ENCODE data around the gene WAC. TPM values are rescaled to one million over a fixed set of nuclear protein-coding genes. Genes with fewer than 3 reads are reported as not detected.

Gene WAC
- total and polyA plus RNA-seq, 9 of the 15 experiments (the other 6 are each of a cell fraction or from before 2014, with no cell fraction given) = 24.8 to 123 (median 78.2) TPM

- no peak overlapping the region for H3K4me3 ChIP-seq
- BruUV-seq (replicated peaks) = TSS peak; percentile 12
- H4K20me1 ChIP-seq (replicated peaks; ENCODE audit: control insufficient read depth, insufficient read depth, low read length) = peaks cover 10% of the 10 kb centered on the region; the same call in 1 of the 2 replicates
- H3K4me1 ChIP-seq (replicated peaks in 1 of 2; ENCODE audit: control insufficient read depth in 2 of 2, insufficient read depth in 2 of 2, low read length in 2 of 2) = no peaks in the 10 kb centered on the region; a peak in 1 of 5 replicates
- DNase-seq (ENCODE audit: extremely low read depth in 1 of 4, low spot score in 3 of 4) = no peak
- no peak; the same call in 2 of the 3 replicates for ATAC-seq
- no peaks in the 10 kb centered on the region for H3K9me3 ChIP-seq (replicated peaks; ENCODE audit: control insufficient read depth, insufficient read depth, low read depth, low read length)
- H3K4me2 ChIP-seq (ENCODE audit: insufficient read depth, low read length) = no peak overlapping the region
- no peaks in the 10 kb centered on the region for H3K27me3 ChIP-seq (ENCODE audit: control insufficient read depth in 2 of 2, insufficient read depth in 2 of 2, low read length in 2 of 2)
- H2AFZ ChIP-seq (ENCODE audit: low read depth, low read length) = no peak overlapping the region
- in situ Hi-C loops (cut with MboI) (no loop called here), intact Hi-C loops (cut with micrococcal nuclease) (no loop called here)
- POLR2A ChIA-PET = no interaction called here
- H3K9ac ChIP-seq (ENCODE audit: insufficient read depth in 1 of 2, low read depth in 2 of 2, low read length in 2 of 2) = no peak overlapping the region
- H3K9me1 ChIP-seq (ENCODE audit: control insufficient read depth, insufficient read depth, low read length) = no peaks in the 10 kb centered on the region
- TF ChIP-seq CHD1 (IDR thresholded peaks at IDR 0.05; ENCODE audit: low read length) (no peak), ZNF695 (CRISPR knock-in tag; IDR thresholded peaks at IDR 0.05) (no peak), ARID3B (CRISPR knock-in tag; IDR thresholded peaks at IDR 0.05; ENCODE audit: borderline replicate concordance) (no peak), MTF1 (CRISPR knock-in tag; IDR thresholded peaks at IDR 0.05; ENCODE audit: borderline replicate concordance) (no peak), NR3C1 (CRISPR knock-in tag; IDR thresholded peaks at IDR 0.05) (no peak)
- TF ChIP-seq, protein P1, sequence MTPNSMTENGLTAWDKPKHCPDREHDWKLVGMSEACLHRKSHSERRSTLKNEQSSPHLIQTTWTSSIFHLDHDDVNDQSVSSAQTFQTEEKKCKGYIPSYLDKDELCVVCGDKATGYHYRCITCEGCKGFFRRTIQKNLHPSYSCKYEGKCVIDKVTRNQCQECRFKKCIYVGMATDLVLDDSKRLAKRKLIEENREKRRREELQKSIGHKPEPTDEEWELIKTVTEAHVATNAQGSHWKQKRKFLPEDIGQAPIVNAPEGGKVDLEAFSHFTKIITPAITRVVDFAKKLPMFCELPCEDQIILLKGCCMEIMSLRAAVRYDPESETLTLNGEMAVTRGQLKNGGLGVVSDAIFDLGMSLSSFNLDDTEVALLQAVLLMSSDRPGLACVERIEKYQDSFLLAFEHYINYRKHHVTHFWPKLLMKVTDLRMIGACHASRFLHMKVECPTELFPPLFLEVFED (CRISPR knock-in tag; conservative IDR thresholded peaks at IDR 0.05) = no peak
- TF ChIP-seq, protein P2, sequence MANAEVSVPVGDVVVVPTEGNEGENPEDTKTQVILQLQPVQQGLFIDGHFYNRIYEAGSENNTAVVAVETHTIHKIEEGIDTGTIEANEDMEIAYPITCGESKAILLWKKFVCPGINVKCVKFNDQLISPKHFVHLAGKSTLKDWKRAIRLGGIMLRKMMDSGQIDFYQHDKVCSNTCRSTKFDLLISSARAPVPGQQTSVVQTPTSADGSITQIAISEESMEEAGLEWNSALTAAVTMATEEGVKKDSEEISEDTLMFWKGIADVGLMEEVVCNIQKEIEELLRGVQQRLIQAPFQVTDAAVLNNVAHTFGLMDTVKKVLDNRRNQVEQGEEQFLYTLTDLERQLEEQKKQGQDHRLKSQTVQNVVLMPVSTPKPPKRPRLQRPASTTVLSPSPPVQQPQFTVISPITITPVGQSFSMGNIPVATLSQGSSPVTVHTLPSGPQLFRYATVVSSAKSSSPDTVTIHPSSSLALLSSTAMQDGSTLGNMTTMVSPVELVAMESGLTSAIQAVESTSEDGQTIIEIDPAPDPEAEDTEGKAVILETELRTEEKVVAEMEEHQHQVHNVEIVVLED (CRISPR knock-in tag; IDR thresholded peaks at IDR 0.05) = no peak
- TF ChIP-seq, protein P3, sequence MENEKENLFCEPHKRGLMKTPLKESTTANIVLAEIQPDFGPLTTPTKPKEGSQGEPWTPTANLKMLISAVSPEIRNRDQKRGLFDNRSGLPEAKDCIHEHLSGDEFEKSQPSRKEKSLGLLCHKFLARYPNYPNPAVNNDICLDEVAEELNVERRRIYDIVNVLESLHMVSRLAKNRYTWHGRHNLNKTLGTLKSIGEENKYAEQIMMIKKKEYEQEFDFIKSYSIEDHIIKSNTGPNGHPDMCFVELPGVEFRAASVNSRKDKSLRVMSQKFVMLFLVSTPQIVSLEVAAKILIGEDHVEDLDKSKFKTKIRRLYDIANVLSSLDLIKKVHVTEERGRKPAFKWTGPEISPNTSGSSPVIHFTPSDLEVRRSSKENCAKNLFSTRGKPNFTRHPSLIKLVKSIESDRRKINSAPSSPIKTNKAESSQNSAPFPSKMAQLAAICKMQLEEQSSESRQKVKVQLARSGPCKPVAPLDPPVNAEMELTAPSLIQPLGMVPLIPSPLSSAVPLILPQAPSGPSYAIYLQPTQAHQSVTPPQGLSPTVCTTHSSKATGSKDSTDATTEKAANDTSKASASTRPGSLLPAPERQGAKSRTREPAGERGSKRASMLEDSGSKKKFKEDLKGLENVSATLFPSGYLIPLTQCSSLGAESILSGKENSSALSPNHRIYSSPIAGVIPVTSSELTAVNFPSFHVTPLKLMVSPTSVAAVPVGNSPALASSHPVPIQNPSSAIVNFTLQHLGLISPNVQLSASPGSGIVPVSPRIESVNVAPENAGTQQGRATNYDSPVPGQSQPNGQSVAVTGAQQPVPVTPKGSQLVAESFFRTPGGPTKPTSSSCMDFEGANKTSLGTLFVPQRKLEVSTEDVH (IDR thresholded peaks at IDR 0.05; ENCODE audit: low read depth, partially characterized antibody) = no peak
- 71% methylated on average over 6 of the region's 6 CpGs for WGBS (ENCODE audit: insufficient coverage, low coverage, missing lambda C conversion rate)
- H3K36me3 ChIP-seq (ENCODE audit: control insufficient read depth, insufficient read depth, low read length) = peaks cover 90% of the 10 kb centered on the region
- FAIRE-seq = no peak
- CTCF ChIA-PET (ENCODE audit: low intra/inter-chr PET ratio) = no interaction called here
- H3K27ac ChIP-seq (ENCODE audit: extremely low read depth, low read depth, low read length) = no peak overlapping the region
- peaks cover 99% of the 10 kb centered on the region for H3K79me2 ChIP-seq (ENCODE audit: control insufficient read depth, insufficient read depth, low read length)
These were observed 52.2 kb downstream of the WAC start for GRCh38 chr10:28585076-28585475.

Measured in K562 (cell line).